Measurements from ENCODE around the gene TBCK. TPM values are rescaled to one million over a fixed set of nuclear protein-coding genes. Genes with fewer than 3 reads are reported as not detected.

The TBCK gene
- polyA plus RNA-seq, 1 of the 3 experiments (the other 2 are of a cell fraction) = 14.6 TPM

GRCh38 chr4:106034751-106035150 lies 281.3 kb downstream of the TBCK start:
- H3K9me3 ChIP-seq = no peaks in the 10 kb centered on the region
- H4K20me1 ChIP-seq (ENCODE audit: insufficient read depth) = no peaks in the 10 kb centered on the region
- no peaks in the 10 kb centered on the region for H3K36me3 ChIP-seq (replicated peaks in 1 of 2; ENCODE audit: control insufficient read depth in 1 of 2, insufficient read depth in 2 of 2, low read length in 1 of 2)
- H3K9me2 ChIP-seq = no peaks in the 10 kb centered on the region
- TF ChIP-seq USF1 (IDR thresholded peaks at IDR 0.05; ENCODE audit: borderline replicate concordance, low read depth) = no peak
- TF ChIP-seq EP300 (IDR thresholded peaks at IDR 0.05; ENCODE audit: borderline replicate concordance in 1 of 2, low read depth in 1 of 2, low read length in 1 of 2) = no peak
- TF ChIP-seq FOSL2 (IDR thresholded peaks at IDR 0.05; ENCODE audit: borderline replicate concordance, low read depth) = no peak
- no peak for TF ChIP-seq NFIC (IDR thresholded peaks at IDR 0.05; ENCODE audit: borderline replicate concordance)
- TF ChIP-seq YY1 (IDR thresholded peaks at IDR 0.05; ENCODE audit: low read depth) = no peak
- no peak for TF ChIP-seq TCF12 (IDR thresholded peaks at IDR 0.05)
- TF ChIP-seq GABPA (IDR thresholded peaks at IDR 0.05; ENCODE audit: low read depth) = no peak
- TF ChIP-seq MXI1 (IDR thresholded peaks at IDR 0.05; ENCODE audit: low read depth, low read length) = no peak
- no peak for TF ChIP-seq CHD2 (IDR thresholded peaks at IDR 0.05; ENCODE audit: low read length, partially characterized antibody)
- no peak for TF ChIP-seq SIN3A (IDR thresholded peaks at IDR 0.05; ENCODE audit: borderline replicate concordance, low read depth, low read length)
- TF ChIP-seq TEAD4 (IDR thresholded peaks at IDR 0.05; ENCODE audit: borderline replicate concordance, insufficient read depth) = no peak
- TF ChIP-seq NRF1 (IDR thresholded peaks at IDR 0.05; ENCODE audit: low read depth, low read length) = no peak
- no peak for TF ChIP-seq RCOR1 (IDR thresholded peaks at IDR 0.05; ENCODE audit: low read length)
- TF ChIP-seq ELF1 (IDR thresholded peaks at IDR 0.05) = no peak
- TF ChIP-seq TAF1 (IDR thresholded peaks at IDR 0.05; ENCODE audit: borderline replicate concordance, low read depth, low read length) = no peak
- no peak for TF ChIP-seq RXRA (IDR thresholded peaks at IDR 0.05; ENCODE audit: borderline replicate concordance, low read depth)
- no peak for TF ChIP-seq PBX3 (IDR thresholded peaks at IDR 0.05)
- no peak for TF ChIP-seq CTCF (IDR thresholded peaks at IDR 0.05)
- no peak for DNase-seq
- POLR2A ChIA-PET = no interaction called here
- no peak overlapping the region for H3K4me2 ChIP-seq
- H3K27ac ChIP-seq (ENCODE audit: low read depth in 2 of 2, low read length in 1 of 2) = no peak overlapping the region; a peak in 1 of 4 replicates
- 0 out of 4 replicates have a peak overlapping the region, but pooled peaks of 1 of the 2 experiments have one; percentile 8 for H3K4me3 ChIP-seq (ENCODE audit: low read depth in 2 of 2, low read length in 1 of 2)
- no peaks in the 10 kb centered on the region for H3K27me3 ChIP-seq (ENCODE audit: insufficient read depth)
- CTCF ChIA-PET = no interaction called here
- peaks cover 0 to 7% of the 10 kb centered on the region in 2 experiments; a peak in 1 of 4 replicates for H3K4me1 ChIP-seq (ENCODE audit: control insufficient read depth in 1 of 2, insufficient read depth in 2 of 2, low read depth in 1 of 2, low read length in 1 of 2)
- no peak overlapping the region for H2AFZ ChIP-seq (ENCODE audit: low read depth)
- no peaks in the 10 kb centered on the region for H3K79me2 ChIP-seq (ENCODE audit: insufficient read depth)
- H3K9ac ChIP-seq = no peak overlapping the region
- no peaks in the 10 kb centered on the region for H3F3A ChIP-seq (replicated peaks; ENCODE audit: insufficient read depth)

All from SK-N-SH (cell line).